K562 (cell line): ENCODE results near the gene COLQ. TPM values are rescaled to one million over a fixed set of nuclear protein-coding genes. Genes with fewer than 3 reads are reported as not detected.

ENCODE experiments used
- ATAC-seq: fragments of 200-7000 bp; cut with Tn5 transposase; 3 replicates; pipeline ENCODE4 v1.9.1; 2020; ENCODE audit warnings: moderate library complexity
- BruUV-seq: library from RNA; stranded (reverse); fragments of 400-500 nt; replicated peaks from 2 replicates; lab custom pipeline; 2021; lab: Mats Ljungman, UMichigan
- CTCF ChIA-PET: fragments of 300-600 bp; formaldehyde crosslinking; extraction: SDS; loops from one replicate; lab custom pipeline; 2021; ENCODE audit warnings: low intra/inter-chr PET ratio; lab: Yijun Ruan, JAX
- POLR2A ChIA-PET: fragments of 300-600, 350-650 bp; sonication (Branson Sonifier 250); formaldehyde crosslinking; extraction: SDS; loops from one replicate; lab custom pipeline; 2021; ENCODE audit warnings: antibody characterized with exemption, inconsistent platforms; lab: Yijun Ruan, JAX
- DNase-seq, 4 experiments: peaks; one replicate each; pipeline versions ENCODE4 v3.0.0 to v3.0.0-alpha.2; 2011 to 2018; ENCODE audit warnings: low spot score in 3 of 4, mixed read lengths in 3 of 4; ENCODE audit errors: extremely low read depth in 1 of 4
- FAIRE-seq: peaks from 2 replicates; lab custom pipeline; 2011; peaks lifted over from hg19 to GRCh38; lab: Jason Lieb, UNC
- H2AFZ ChIP-seq: 2 replicates; pipeline ENCODE4 v1.6.0; 2011; ENCODE audit warnings: low read depth, low read length, control low read depth, inconsistent platforms
- H3K27ac ChIP-seq: fragments of 200-600 bp; 3 replicates; pipeline ENCODE4 v1.8.0; 2011; ENCODE audit warnings: low read depth, mild to moderate bottlenecking, control low read depth, inconsistent platforms, low read length, moderate library complexity, mixed read lengths; ENCODE audit errors: extremely low read depth
- H3K27me3 ChIP-seq, 2 experiments: fragments of 300-600 bp in 1 of 2; 2 replicates in 1 of 2; 3 replicates in 1 of 2; pipeline versions ENCODE4 v1.6.0 to v1.8.0; 2011; ENCODE audit warnings: inconsistent platforms in 2 of 2, low read length in 2 of 2, mild to moderate bottlenecking in 1 of 2, mixed read lengths in 1 of 2, moderate library complexity in 1 of 2; ENCODE audit not compliant: control insufficient read depth in 2 of 2, insufficient read depth in 2 of 2
- H3K36me3 ChIP-seq: fragments of 300-600 bp; 3 replicates; pipeline ENCODE4 v1.8.0; 2011; ENCODE audit warnings: mild to moderate bottlenecking, low read length, inconsistent platforms; ENCODE audit not compliant: control insufficient read depth, insufficient read depth
- H3K4me1 ChIP-seq, 2 experiments: fragments of 200-600 bp in 1 of 2; replicated peaks in 1 of 2; 2 replicates in 1 of 2; 3 replicates in 1 of 2; pipeline versions ENCODE4 v1.5.1 to v1.8.0; 2011; ENCODE audit warnings: inconsistent platforms in 2 of 2, low read length in 2 of 2, mild to moderate bottlenecking in 1 of 2, mixed read lengths in 1 of 2, moderate library complexity in 1 of 2; ENCODE audit not compliant: control insufficient read depth in 2 of 2, insufficient read depth in 2 of 2
- H3K4me2 ChIP-seq: 2 replicates; pipeline ENCODE4 v1.6.1; 2011; ENCODE audit warnings: low read length, control low read depth, inconsistent platforms, mixed read lengths; ENCODE audit not compliant: insufficient read depth
- H3K4me3 ChIP-seq: fragments of 200-600 bp; sonication (generic), shearing (Covaris generic); 2 replicates; pipeline ENCODE4 v1.5.1; 2016; ENCODE audit warnings: control low read depth, inconsistent platforms
- H3K79me2 ChIP-seq: fragments of 200-600 bp; 3 replicates; pipeline ENCODE4 v1.8.0; 2011; ENCODE audit warnings: low read length, inconsistent platforms; ENCODE audit not compliant: control insufficient read depth, insufficient read depth
- H3K9ac ChIP-seq, 2 experiments: 2 replicates each; pipeline versions ENCODE4 v1.6.0 to v1.6.1; 2011; ENCODE audit warnings: low read depth in 2 of 2, low read length in 2 of 2, control low read depth in 1 of 2, inconsistent platforms in 1 of 2, mild to moderate bottlenecking in 1 of 2, mixed read lengths in 1 of 2; ENCODE audit not compliant: insufficient read depth in 1 of 2
- H3K9me1 ChIP-seq: one replicate; pipeline ENCODE4 v1.6.0; 2011; ENCODE audit warnings: inconsistent platforms, mild to moderate bottlenecking, low read length, moderate library complexity; ENCODE audit not compliant: control insufficient read depth, insufficient read depth
- H3K9me3 ChIP-seq: replicated peaks from 2 replicates; pipeline ENCODE4 v1.5.1; 2011; ENCODE audit warnings: low read depth, low read length, inconsistent platforms; ENCODE audit not compliant: control insufficient read depth, insufficient read depth
- H4K20me1 ChIP-seq: replicated peaks from 2 replicates; pipeline ENCODE4 v1.6.1; 2011; ENCODE audit warnings: low read length, inconsistent platforms, mixed read lengths; ENCODE audit not compliant: control insufficient read depth, insufficient read depth
- JUND ChIP-seq, 2 experiments: IDR thresholded peaks; 2 replicates in 1 of 2; 3 replicates in 1 of 2; pipeline ENCODE4 v1.6.1; 2011; ENCODE audit warnings: borderline replicate concordance in 2 of 2, low read depth in 2 of 2, low read length in 2 of 2, improper control_type of control experiment in 1 of 2, missing biosample characterization in 1 of 2, missing genetic modification characterization in 1 of 2, missing genetic modification reagents in 1 of 2
- POLR3A ChIP-seq: IDR thresholded peaks from 2 replicates; pipeline ENCODE4 v1.6.1; 2011; ENCODE audit warnings: borderline replicate concordance, mild to moderate bottlenecking, moderate library complexity; ENCODE audit not compliant: insufficient read length, insufficient read depth; ENCODE audit errors: extremely low read depth
- RFX1 ChIP-seq: fragments of 450-650 bp; IDR thresholded peaks from 2 replicates; pipeline ENCODE4 v1.6.1; 2016; ENCODE audit warnings: mild to moderate bottlenecking, moderate library complexity
- ZNF507 ChIP-seq: conservative IDR thresholded peaks from 2 replicates; pipeline ENCODE4 v1.6.1; 2017; ENCODE audit warnings: missing genetic modification characterization, missing compliant biosample characterization
- WGBS: fragments of 100-300 bp; shearing (Covaris generic); methylation state at CpG from one replicate; pipeline ENCODE4 v1.1.6; 2016; ENCODE audit warnings: low coverage, mixed read lengths; ENCODE audit not compliant: insufficient coverage; ENCODE audit errors: missing lambda C conversion rate; 5-methylcytosine and 5-hydroxymethylcytosine counted together
- in situ Hi-C: fragments of 300-500 bp; cut with MboI; formaldehyde crosslinking; loops from 4 replicates; pipeline ENCODE4 v1.15.0; 2018; ENCODE audit warnings: inconsistent platforms, mixed read lengths
- intact Hi-C: fragments of 100-400 bp; cut with micrococcal nuclease; formaldehyde crosslinking; loops from 2 replicates; pipeline ENCODE4 v1.14.2; 2022
- polyA plus RNA-seq, 8 experiments: library from polyadenylated mRNA; depleted of rRNA in 4 of 8; stranded (reverse) in 5 of 8; unstranded in 3 of 8; fragments of >200 nt; fragmentation: Nextera tagmentation in 2 of 8; fragmentation: Illumina TruSeq in 1 of 8; extraction: Ambion mirVana in 2 of 8; extraction: Trizol in 1 of 8; gene quantifications; 2 replicates each; pipeline versions ENCODE4 v1.2.1 to v1.2.3, GENCODE V29; 2011 to 2014; ENCODE audit warnings: inconsistent platforms in 1 of 8, missing spikeins in 1 of 8
- total RNA-seq, 7 experiments: library from RNA; depleted of rRNA in 6 of 7; stranded (reverse); fragments of >200 nt in 6 of 7; fragmentation: Illumina TruSeq in 2 of 7; extraction: Trizol in 2 of 7; gene quantifications; 2 replicates each; pipeline versions ENCODE4 v1.2.1 to v1.2.3, GENCODE V29; 2011 to 2021; ENCODE audit warnings: low replicate concordance in 1 of 7

Gene COLQ
- total and polyA plus RNA-seq, 9 of the 15 experiments (the other 6 are each of a cell fraction or from before 2014, with no cell fraction given) = 0.04 to 0.36 (median 0.27) TPM; not detected in 4

- BruUV-seq = no TSS peak
- FAIRE-seq (no peak), ATAC-seq (no peak)
- Histone ChIP-seq H3K36me3 (peaks cover 36% of the 10 kb centered on the region), H3K9ac (no peak overlapping the region), H3K9me1 (no peaks in the 10 kb centered on the region), H3K4me1 (no peaks in the 10 kb centered on the region)
- in situ Hi-C loops = no loop called here
- intact Hi-C loops = no loop called here
- CTCF ChIA-PET = no interaction called here
- TF ChIP-seq ZNF507 (no peak), POLR3A (no peak), JUND (IDR thresholded peaks at IDR 0.05; ENCODE audit: borderline replicate concordance, low read depth, low read length) (no peak), JUND (tag; IDR thresholded peaks at IDR 0.05; ENCODE audit: borderline replicate concordance, low read depth, low read length) (no peak), RFX1 (peak; percentile 28; the same call in 1 of the 2 replicates)
- TF ChIP-seq, all 486 proteins: peak for 1
- Histone ChIP-seq H3K27ac (no peak overlapping the region), H3K4me2 (no peak overlapping the region), H3K79me2 (no peaks in the 10 kb centered on the region), H3K9me3 (no peaks in the 10 kb centered on the region), H4K20me1 (no peaks in the 10 kb centered on the region), H3K4me3 (no peak overlapping the region), H3K27me3 (no peaks in the 10 kb centered on the region), H2AFZ (no peak overlapping the region)
- no peak for DNase-seq
- POLR2A ChIA-PET = interaction anchor here (0.6 to 1.6 kb wide), 7 partner anchors 8 to 297 kb away, joined by 3 to 8 read pairs (median 4); no protein-coding TSS in a partner anchor
- 51% methylated on average over 4 of the region's 4 CpGs for WGBS
These were observed 77.5 kb downstream of the COLQ start for GRCh38 chr3:15443826-15444524.
